Measurements from ENCODE around the gene KRT23. TPM values are rescaled to one million over a fixed set of nuclear protein-coding genes. Genes with fewer than 3 reads are reported as not detected.

The KRT23 gene
- total and polyA plus RNA-seq, 2 of the 13 experiments (the other 11 are each of a cell fraction or from before 2014, with no cell fraction given): 24.7 to 51.1 TPM

GRCh38 chr17:40909351-40909750 lies 28.1 kb downstream of the KRT23 start (continued):
- no peak for TF ChIP-seq ZNF713 (CRISPR knock-in tag; IDR thresholded peaks at IDR 0.05)
- no peak for TF ChIP-seq ZKSCAN8 (CRISPR knock-in tag; IDR thresholded peaks at IDR 0.05; ENCODE audit: borderline replicate concordance)
- 0 out of 2 replicates have a peak, but pooled peaks have one; percentile 23 for TF ChIP-seq KAT8 (CRISPR knock-in tag; IDR thresholded peaks at IDR 0.05)
- TF ChIP-seq USF2 (IDR thresholded peaks at IDR 0.05; ENCODE audit: low read depth, low read length): no peak
- TF ChIP-seq USF2 (CRISPR knock-in tag; IDR thresholded peaks at IDR 0.05; ENCODE audit: borderline replicate concordance): no peak
- no peak for TF ChIP-seq FIP1L1 (IDR thresholded peaks at IDR 0.05; ENCODE audit: borderline replicate concordance, insufficient read depth, low read depth, low read length)
- no peak for TF ChIP-seq THAP7 (CRISPR knock-in tag; IDR thresholded peaks at IDR 0.05)
- no peak for TF ChIP-seq ZNF770 (CRISPR knock-in tag; IDR thresholded peaks at IDR 0.05)
- TF ChIP-seq ZNF670 (CRISPR knock-in tag; IDR thresholded peaks at IDR 0.05; ENCODE audit: borderline replicate concordance): no peak
- TF ChIP-seq SNAPC2 (CRISPR knock-in tag; IDR thresholded peaks at IDR 0.05): no peak
- TF ChIP-seq CREM (IDR thresholded peaks at IDR 0.05): no peak
- TF ChIP-seq CREM (CRISPR knock-in tag; IDR thresholded peaks at IDR 0.05): no peak
- TF ChIP-seq ZFAT (CRISPR knock-in tag; conservative IDR thresholded peaks at IDR 0.05): no peak
- no peak for TF ChIP-seq FUBP1 (CRISPR knock-in tag; IDR thresholded peaks at IDR 0.05; ENCODE audit: borderline replicate concordance)
- 0 out of 2 replicates have a peak, but pooled peaks have one; percentile 12 for TF ChIP-seq NFYC (CRISPR knock-in tag; IDR thresholded peaks at IDR 0.05)
- peak; percentile 25 to 40; a peak in 2 of 4 replicates for TF ChIP-seq HMGXB4 (CRISPR knock-in tag; IDR thresholded peaks at IDR 0.05; ENCODE audit: borderline replicate concordance in 1 of 2, low read depth in 1 of 2)
- no peak for TF ChIP-seq ZFP90 (CRISPR knock-in tag; IDR thresholded peaks at IDR 0.05; ENCODE audit: borderline replicate concordance)
- no peak for TF ChIP-seq ZNF276 (CRISPR knock-in tag; IDR thresholded peaks at IDR 0.05; ENCODE audit: low read depth)
- TF ChIP-seq MIER3 (CRISPR knock-in tag; IDR thresholded peaks at IDR 0.05; ENCODE audit: borderline replicate concordance): no peak
